ENCODE results near the gene FANK1.

FANK1 gene

DNA sequence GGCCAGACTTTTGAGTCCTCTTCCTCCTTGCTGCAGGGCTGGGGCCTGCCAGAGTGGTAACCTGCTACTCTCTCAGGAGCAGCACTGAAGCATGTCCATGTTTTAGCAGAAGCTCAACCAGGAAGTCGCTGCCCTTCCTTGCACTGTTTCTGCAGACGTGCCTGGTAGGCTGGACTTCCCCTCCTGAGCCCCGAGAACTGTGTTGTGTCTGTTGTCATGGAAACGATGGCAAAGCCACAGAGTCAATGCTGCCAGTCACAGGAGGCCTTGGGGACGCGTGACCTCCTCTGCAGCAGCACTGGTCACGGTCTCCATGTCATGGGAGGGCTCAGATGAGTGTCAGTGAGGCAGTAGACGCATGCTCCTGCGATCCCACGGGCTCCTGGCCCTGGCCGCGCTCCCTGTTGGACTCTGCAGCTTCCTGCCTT lies 145.5 kb downstream of the FANK1 start:
- TF ChIP-seq EP300 (IDR thresholded peaks at IDR 0.05; ENCODE audit: borderline replicate concordance) = no peak
- no peak for TF ChIP-seq CREB1 (IDR thresholded peaks at IDR 0.05; ENCODE audit: low read depth)
- no peak for TF ChIP-seq EGR1 (IDR thresholded peaks at IDR 0.05)
- no peak for TF ChIP-seq NFIC (IDR thresholded peaks at IDR 0.05)
- TF ChIP-seq, protein P1, sequence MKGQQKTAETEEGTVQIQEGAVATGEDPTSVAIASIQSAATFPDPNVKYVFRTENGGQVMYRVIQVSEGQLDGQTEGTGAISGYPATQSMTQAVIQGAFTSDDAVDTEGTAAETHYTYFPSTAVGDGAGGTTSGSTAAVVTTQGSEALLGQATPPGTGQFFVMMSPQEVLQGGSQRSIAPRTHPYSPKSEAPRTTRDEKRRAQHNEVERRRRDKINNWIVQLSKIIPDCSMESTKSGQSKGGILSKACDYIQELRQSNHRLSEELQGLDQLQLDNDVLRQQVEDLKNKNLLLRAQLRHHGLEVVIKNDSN (IDR thresholded peaks at IDR 0.05) = no peak
- TF ChIP-seq, protein P2, sequence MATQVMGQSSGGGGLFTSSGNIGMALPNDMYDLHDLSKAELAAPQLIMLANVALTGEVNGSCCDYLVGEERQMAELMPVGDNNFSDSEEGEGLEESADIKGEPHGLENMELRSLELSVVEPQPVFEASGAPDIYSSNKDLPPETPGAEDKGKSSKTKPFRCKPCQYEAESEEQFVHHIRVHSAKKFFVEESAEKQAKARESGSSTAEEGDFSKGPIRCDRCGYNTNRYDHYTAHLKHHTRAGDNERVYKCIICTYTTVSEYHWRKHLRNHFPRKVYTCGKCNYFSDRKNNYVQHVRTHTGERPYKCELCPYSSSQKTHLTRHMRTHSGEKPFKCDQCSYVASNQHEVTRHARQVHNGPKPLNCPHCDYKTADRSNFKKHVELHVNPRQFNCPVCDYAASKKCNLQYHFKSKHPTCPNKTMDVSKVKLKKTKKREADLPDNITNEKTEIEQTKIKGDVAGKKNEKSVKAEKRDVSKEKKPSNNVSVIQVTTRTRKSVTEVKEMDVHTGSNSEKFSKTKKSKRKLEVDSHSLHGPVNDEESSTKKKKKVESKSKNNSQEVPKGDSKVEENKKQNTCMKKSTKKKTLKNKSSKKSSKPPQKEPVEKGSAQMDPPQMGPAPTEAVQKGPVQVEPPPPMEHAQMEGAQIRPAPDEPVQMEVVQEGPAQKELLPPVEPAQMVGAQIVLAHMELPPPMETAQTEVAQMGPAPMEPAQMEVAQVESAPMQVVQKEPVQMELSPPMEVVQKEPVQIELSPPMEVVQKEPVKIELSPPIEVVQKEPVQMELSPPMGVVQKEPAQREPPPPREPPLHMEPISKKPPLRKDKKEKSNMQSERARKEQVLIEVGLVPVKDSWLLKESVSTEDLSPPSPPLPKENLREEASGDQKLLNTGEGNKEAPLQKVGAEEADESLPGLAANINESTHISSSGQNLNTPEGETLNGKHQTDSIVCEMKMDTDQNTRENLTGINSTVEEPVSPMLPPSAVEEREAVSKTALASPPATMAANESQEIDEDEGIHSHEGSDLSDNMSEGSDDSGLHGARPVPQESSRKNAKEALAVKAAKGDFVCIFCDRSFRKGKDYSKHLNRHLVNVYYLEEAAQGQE (IDR thresholded peaks at IDR 0.05; ENCODE audit: low read depth) = no peak
- TF ChIP-seq TEAD4 (IDR thresholded peaks at IDR 0.05) = no peak
- TF ChIP-seq TCF12 (IDR thresholded peaks at IDR 0.05; ENCODE audit: low read depth) = no peak

DNA sequence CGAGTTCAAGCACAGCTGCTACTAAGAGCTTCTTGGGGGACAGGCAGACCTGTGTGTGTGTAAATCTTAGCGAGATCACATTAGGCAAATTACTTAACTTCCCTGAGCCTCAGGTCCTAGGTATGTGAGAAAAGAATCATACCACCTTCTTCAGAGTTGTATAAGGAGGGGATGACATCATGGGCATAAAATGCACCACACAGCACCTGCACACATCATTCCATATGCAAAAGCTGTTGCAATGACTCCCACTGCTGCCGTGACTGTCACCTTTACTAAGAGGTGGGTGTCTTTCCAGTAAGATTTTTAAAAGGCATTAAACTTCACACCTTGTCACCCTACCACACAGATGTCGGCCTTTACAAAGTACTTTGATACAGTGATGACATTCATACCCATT lies 146.0 kb downstream of the FANK1 start:
- no peak for TF ChIP-seq ZBTB7A (IDR thresholded peaks at IDR 0.05; ENCODE audit: low read depth)
- TF ChIP-seq, protein P1 (IDR thresholded peaks at IDR 0.05) = no peak
- no peak for TF ChIP-seq EP300 (IDR thresholded peaks at IDR 0.05; ENCODE audit: borderline replicate concordance)
- no peak for TF ChIP-seq NFIC (IDR thresholded peaks at IDR 0.05)
- no peak for TF ChIP-seq RAD21 (IDR thresholded peaks at IDR 0.05; ENCODE audit: low read depth)
- TF ChIP-seq, protein P2 (IDR thresholded peaks at IDR 0.05; ENCODE audit: low read depth) = no peak
- TF ChIP-seq, protein P3, sequence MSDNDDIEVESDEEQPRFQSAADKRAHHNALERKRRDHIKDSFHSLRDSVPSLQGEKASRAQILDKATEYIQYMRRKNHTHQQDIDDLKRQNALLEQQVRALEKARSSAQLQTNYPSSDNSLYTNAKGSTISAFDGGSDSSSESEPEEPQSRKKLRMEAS (IDR thresholded peaks at IDR 0.05) = no peak
- TF ChIP-seq TAF1 (IDR thresholded peaks at IDR 0.05; ENCODE audit: low read depth) = no peak

DNA sequence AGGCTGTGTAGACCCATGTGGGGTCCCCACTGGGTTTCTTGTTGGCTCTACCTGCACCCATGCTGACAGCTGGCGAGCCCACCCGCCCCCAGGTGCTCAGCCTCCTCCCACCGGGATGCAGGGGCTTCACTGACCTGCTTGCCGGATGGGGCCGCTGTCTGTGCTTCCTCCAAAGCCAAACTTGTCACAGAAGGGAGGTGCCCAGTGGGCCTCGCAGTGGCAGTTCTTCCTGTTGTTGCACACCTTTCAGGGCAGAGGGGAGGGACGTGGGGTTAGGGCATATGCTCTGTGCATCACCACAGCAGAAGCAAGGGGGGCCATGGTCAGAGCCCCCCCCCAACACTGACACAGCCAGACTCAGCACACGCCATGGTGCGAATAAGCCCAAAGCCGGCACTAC lies 146.5 kb downstream of the FANK1 start:
- TF ChIP-seq, protein P1 (IDR thresholded peaks at IDR 0.05) = no peak
- TF ChIP-seq TAF1 (IDR thresholded peaks at IDR 0.05; ENCODE audit: low read depth) = no peak
- TF ChIP-seq, protein P3 (IDR thresholded peaks at IDR 0.05) = no peak
- TF ChIP-seq ZBTB7A (IDR thresholded peaks at IDR 0.05; ENCODE audit: low read depth) = no peak
- TF ChIP-seq TCF12 (IDR thresholded peaks at IDR 0.05; ENCODE audit: low read depth) = no peak
- TF ChIP-seq EGR1 (IDR thresholded peaks at IDR 0.05) = no peak
- no peak for TF ChIP-seq NFIC (IDR thresholded peaks at IDR 0.05)
- no peak for TF ChIP-seq EP300 (IDR thresholded peaks at IDR 0.05; ENCODE audit: borderline replicate concordance)
- no peak for TF ChIP-seq RAD21 (IDR thresholded peaks at IDR 0.05; ENCODE audit: low read depth)
- TF ChIP-seq YY1 (IDR thresholded peaks at IDR 0.05; ENCODE audit: low read depth) = no peak
- no peak for TF ChIP-seq CEBPB (IDR thresholded peaks at IDR 0.05)
- TF ChIP-seq, protein P2 (IDR thresholded peaks at IDR 0.05; ENCODE audit: low read depth) = no peak

DNA sequence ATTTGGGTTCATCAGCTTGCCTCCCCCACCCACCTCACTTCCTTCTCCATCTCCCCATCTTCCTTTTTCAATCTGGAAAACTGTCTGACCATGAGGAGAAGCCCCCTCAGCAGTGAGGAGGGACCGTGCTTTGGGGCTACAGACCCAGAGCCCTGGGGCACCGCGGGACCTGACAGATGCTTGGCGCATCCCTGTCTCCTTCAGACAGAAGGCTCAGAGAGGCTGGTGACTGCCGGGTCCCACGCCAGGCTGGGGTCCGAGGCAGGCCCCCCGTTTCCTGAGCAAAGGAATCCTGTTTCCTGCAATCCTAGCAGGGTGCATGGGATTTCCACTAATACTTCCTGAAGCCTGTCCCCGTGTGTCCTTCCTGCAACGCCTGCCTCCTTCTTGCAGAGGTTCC lies 147.0 kb downstream of the FANK1 start:
- no peak for TF ChIP-seq TAF1 (IDR thresholded peaks at IDR 0.05; ENCODE audit: low read depth)
- no peak for TF ChIP-seq FOXM1 (IDR thresholded peaks at IDR 0.05; ENCODE audit: borderline replicate concordance, low read depth)
- TF ChIP-seq NFIC (IDR thresholded peaks at IDR 0.05) = no peak
- TF ChIP-seq, protein P3 (IDR thresholded peaks at IDR 0.05) = no peak
- no peak for TF ChIP-seq EP300 (IDR thresholded peaks at IDR 0.05; ENCODE audit: borderline replicate concordance)
- TF ChIP-seq EGR1 (IDR thresholded peaks at IDR 0.05) = no peak
- TF ChIP-seq, protein P1 (IDR thresholded peaks at IDR 0.05) = no peak
- TF ChIP-seq, protein P2 (IDR thresholded peaks at IDR 0.05; ENCODE audit: low read depth) = no peak
- TF ChIP-seq TCF12 (IDR thresholded peaks at IDR 0.05; ENCODE audit: low read depth) = no peak
- TF ChIP-seq RAD21 (IDR thresholded peaks at IDR 0.05; ENCODE audit: low read depth) = no peak
- TF ChIP-seq CREB1 (IDR thresholded peaks at IDR 0.05; ENCODE audit: low read depth) = no peak
- no peak for TF ChIP-seq TEAD4 (IDR thresholded peaks at IDR 0.05)
- TF ChIP-seq CEBPB (IDR thresholded peaks at IDR 0.05) = no peak
- no peak for TF ChIP-seq ZBTB7A (IDR thresholded peaks at IDR 0.05; ENCODE audit: low read depth)
- TF ChIP-seq YY1 (IDR thresholded peaks at IDR 0.05; ENCODE audit: low read depth) = no peak

Data from Ishikawa (cell line).